ENCODE results near the gene KRT78.
"Not testable (repeated sequence)": the region's sequence is repeated elsewhere in the genome, so short reads cannot be mapped to it uniquely, and the experiment has no call there.

The KRT78 gene

DNA sequence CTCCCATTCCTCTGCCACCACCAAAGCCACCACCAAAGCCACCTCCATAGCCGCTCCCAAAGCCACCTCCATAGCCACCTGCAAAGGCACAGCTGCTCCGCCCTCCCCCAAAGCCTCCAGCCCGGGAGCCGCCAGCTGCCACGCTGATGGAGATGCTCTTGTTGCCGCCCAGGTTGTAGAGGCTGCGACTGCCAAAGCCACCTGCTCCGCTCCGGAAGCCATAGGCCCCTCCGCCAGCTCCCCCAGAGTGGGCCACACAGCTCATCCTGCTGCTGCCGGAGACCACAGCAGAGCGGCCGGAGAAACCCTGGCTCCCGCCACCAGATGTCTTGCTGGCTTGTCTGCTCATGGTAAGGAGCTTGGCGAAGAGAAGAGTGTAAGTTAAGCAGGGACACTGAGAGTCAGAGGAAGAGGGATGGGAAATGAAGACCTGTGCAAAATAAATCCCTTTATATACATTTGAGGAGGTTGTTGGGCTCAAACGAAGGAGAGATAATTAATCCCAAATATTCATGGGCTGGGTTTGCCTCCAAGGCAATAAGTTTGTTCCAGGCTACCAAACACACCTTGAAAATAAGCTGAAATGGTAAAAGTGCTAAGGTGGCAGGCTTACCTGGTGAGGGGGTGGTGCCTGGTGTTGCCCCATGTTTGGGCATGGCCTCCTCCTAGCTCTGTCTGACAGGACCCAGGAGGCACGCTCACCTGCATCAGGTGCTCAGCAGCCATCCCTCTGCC lies 52.9 kb downstream of the KRT78 start, which contains the start of gene KRT3:
KRT3 (minus strand) TSS at position 424 of the 735 bp plus-strand sequence; CDS start at position 349, 75 bp downstream.
- DNase-seq = no peak

GRCh38 chr12:52795332-52795674 lies 53.5 kb downstream of the KRT78 start:
- DNase-seq = not testable (repeated sequence)

DNA sequence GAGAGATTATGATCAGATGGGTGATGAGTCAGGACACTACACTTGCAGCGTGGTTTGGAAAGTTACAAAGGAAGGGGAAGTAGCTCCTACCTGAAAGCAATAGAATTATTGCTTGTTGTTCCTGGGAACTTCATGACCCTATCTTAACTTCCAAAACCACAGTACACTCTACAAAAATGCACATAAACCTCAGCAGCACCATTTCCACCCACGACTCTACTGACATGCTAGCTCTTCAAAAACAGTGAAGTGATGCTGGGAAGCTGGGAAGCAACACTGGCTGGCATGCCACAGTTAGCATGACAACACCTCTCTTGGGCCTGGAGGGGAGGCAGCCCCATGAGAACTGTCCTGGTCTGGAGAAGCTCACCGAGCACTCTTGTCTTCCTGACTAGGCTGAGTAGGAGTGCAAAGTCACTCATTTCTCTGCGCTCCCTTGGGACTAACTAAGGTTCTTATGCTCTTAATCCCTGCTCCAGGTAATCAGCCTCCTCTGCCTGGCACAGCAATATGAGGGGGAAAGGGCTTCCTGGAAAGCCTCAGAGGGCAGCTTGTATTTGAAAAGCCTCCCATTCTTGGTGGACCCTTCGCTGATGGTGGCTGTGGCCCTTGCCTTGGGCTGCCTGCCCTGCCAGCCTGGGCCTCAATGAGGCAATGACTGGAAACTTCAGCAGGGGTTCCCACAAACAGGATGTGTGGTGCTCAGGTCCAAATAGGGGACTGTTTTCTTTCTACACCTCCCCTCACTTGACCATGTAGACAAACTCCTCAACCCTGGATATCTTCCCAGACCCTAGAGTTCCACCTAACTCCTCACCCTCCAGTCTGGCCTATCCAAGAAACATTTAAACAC lies 54.1 kb downstream of the KRT78 start:
- peak; percentile 30 for DNase-seq

- DNase-seq = no peak
Observed at GRCh38 chr12:52792185-52793029, 56.4 kb downstream of the KRT78 start.

DNA sequence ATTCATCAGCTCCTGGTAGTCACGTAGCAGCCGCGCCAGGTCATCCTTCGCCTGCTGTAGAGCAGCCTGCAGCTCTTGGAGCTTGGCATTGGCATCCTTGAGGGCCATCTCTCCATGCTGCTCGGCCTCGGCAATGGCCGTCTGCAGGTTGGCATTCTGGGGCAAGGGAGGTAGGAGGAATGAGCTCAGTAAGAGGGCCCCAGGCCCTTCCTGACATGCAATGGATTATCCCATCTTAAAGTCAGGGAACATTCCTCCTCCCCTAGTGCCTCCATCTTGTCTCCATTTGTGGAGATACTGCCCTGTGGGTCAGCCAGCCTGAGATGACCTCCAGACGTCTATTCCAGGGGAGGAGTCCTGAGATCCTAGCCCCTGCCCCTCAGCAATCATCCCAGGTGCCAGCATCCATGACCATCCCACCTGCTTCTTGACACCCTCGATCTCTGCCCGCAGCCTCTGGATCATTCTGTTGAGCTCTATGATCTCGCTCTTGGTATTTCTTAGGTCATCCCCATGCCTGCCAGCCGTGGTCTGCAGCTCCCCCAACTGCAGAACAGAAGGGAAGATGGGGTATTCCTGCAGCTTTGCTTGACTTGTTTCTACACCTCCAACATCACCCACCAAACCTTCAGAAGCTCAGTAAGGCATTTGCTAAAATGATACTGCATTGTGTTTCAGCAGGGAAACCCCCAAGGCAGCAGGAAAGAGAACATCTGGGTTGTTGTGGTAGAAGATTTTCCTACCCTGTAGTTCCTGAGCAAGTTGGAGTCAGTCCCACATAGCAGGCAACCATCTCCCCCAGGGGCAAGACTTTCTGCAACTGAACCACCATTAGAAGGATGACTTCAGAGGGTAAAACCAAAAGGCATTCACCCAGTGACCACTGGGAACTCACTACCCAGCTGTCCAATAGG lies 57.3 kb downstream of the KRT78 start:
- no peak for DNase-seq

- no peak for DNase-seq
Observed at GRCh38 chr12:52790427-52791270, 58.1 kb downstream of the KRT78 start.

GRCh38 chr12:52789637-52790426 lies 59.0 kb downstream of the KRT78 start:
- no peak for DNase-seq

DNA sequence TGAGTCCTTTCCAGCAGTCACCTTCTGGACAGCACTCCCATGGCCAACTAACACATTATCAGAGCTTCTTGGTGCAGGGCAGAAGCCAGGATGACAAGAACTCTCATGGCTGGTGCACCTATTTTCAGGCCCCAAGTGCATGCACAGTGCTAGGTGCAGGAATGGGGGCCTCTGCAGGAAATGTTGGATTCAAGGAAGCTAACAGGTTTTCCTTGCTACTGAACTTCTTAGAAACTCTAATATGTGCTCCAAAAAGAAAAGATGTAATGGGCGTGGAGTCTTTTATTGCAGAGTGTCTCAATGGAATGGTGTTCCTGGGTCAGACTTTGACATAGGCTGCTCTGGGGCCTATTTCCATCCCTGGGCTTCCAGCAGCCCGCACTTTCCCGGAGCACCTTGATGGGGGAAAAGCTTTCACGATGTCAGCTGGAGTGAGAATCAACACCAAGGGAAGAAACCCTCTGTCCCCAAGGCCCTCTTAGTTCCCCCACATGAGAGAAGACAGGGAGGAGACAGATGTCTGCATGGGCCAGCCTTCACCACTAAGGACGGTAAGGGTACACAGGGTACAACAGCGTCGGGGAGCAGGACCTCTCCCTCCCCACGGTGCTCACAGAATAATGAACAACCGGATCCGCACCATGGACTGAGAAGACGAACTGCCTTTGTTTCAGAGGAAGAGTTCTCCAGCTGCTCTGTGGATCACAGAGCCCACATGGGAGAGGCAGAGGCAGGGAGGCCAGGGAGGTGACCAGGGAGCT lies 59.7 kb downstream of the KRT78 start:
- no peak for DNase-seq

DNA sequence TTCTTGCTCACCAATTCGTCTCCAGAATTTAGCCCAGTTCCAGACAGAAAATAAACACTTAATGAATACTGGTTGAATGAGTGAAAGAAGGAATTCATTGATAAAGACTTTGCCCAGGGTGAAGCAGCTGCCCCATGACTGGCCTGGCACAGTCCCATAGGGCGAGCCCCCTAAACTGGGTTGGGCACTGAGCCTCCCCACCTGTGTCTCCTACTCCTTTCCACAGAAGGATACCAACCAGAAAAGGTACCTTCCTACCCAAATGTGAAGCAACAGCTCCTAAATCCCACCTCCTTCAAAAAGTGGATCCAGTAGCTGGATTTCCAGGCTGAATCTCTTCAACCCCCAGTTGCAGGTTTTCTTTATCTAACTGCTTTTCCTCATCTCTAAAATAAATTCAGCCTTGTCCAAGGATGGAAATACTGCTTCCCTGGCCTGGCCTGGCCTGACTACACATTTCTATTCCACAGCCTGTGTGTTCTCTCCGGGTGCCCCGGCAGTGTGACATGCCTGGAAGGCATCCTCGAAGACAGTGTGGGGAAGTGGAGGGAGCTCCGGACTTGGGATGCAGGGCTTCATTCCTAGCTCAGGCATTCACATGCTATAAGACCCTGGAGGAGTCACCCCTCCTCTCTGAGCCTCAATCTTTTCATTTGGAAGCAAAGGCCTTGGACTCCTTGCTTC lies 60.5 kb downstream of the KRT78 start:
- no peak for DNase-seq
